Activated T-cell treated with anti-CD3 and anti-CD28 coated beads, Interleukin-2, amount 50 U/mL, for 1 hour (primary cell): ENCODE results near the gene NEK4.

Experiments
- DNase-seq: peaks from one replicate; pipeline ENCODE4 v3.0.0-alpha.2; 2020

Gene NEK4

DNA sequence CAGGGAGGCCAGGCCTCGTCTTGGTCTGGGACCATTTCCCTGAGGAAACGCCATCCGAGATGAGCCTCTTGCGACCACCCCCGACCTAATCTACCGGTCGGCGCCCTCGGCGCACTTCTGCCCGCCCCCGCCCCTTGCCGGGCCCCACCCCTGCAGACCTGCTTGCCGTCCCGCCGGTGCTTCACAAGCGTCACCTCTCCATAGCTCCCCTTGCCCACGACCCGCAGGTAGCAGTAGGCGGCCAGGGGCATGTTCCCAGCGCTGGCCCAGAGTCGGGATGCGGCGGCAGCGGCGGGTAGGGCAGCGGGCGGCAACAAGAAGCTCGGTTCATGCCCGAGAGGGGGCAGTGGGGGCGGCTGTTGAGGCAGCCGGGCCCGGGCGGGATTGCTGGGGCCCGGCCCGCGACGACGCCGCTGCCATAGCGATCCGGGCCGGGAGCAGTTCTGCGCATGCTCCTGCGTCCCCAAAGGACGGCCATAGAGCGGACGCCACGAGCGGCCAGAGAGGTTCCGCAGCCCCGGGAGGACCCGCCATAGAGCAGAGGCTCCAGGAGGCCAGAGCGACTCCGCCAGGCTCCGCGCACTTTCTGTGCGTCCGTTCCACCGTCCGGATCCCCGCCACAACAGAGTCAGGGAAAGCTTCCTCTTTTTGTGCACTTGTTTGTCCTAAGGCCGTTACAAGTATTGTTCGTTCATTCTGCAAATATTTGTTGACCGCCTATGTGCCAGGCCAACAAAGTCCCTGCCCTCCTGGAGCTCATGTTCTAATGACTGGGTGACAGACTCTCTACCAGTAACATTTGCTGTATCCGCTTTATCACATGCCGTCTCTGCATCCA is at the start of gene NEK4:
NEK4 (minus strand) TSS at position 445 of the 838 bp plus-strand sequence; CDS start at position 251, 194 bp downstream.
- peak; percentile 81 for DNase-seq

DNA sequence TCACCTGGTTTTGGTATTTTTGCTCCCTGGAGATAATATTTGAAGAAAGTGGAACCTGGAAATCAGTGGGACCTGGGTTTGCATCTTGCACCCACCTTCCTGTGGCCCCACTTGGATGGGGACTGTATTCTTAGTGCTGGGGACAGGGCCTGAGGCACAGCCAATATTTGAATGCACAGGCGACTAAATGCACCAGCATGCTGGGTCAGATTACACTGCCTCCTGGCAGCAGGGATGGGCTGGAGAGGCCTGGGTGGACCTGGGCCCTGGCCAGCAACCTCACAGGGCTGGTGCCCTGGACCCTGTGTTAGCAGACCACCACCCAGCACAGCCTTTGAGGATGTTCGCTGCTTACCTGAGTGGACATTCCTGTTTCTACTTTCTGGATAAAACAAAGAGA is 49.2 kb upstream of the NEK4 start:
- DNase-seq = no peak

DNA sequence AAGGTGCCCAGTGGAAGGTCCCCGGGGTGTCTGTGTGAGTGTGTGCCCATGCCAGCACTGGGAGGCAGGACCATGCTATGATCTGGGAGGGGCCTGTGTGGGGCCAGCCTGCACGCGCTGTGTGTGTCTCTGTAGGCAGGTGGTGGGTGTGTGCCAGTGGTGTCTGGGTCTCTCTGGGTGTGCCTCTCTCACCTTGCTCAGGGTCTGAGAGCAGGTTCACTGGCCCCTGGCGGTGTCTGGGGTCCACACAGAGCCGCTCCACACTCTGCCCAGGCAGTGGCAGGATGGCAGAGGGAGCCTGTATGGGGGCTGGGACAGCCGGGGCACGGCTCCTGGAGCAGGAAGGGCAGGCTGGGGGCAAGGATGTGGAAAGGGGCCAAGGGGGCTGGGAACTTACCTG is 47.1 kb upstream of the NEK4 start:
- no peak for DNase-seq

DNA sequence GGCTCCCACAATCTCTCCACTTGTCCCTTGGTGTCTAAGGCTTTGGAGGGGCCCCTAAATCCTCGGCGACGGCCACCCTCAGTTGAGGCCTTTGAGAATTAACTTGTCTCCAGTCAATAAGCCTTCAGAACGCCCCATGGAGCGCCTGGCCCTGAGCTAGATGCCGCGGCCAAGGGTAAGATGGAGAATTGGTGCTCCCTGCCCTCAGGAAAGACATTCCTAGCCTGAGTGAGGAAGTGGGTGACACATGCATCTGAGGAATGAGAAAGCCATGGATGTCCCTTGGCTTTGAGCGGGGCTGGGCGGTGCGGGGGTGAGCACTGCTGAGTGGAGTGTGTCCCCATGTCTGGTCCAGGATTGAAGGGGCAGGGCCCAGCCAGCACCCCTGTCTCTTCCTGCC is 46.5 kb upstream of the NEK4 start:
- no peak for DNase-seq

DNA sequence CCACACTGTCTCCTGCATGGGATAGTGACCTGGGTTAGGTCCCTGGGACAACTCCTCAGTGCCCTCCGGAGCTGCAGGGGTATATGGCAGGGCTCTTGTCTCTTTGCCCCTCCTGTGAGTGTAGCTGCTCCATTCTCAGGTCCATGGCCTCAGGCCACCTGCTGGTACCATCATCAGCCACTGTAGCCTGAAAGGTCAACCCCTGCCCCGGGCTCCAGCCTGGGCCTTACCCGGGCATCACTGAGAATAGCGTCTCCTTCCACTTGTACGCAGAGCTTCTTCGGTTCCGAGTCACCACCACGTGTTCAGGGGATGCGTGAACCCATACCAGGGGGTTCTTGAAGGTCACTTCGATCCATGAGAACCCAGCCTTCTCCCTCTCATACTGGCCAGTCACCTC is 45.9 kb upstream of the NEK4 start:
- DNase-seq = no peak

DNA sequence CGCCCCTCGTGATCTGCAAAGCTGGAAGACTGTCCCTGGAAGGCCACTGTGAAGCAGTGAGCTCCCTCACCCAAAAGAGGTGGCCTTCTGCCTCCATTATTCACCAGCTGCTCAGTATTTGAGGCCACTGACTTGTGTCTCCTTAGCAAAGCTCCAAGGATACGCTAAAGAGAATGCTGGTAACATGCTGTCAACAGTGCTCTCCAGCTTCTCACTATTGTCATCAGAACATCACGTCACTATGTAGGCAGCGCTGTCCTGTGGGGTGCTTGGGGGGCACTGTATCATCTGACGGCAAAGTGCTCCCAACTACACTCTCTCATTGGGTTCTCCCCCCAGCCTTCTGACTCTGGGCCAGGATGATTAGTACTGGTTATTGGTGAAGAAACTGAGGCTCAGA is 45.5 kb upstream of the NEK4 start:
- DNase-seq = no peak

DNA sequence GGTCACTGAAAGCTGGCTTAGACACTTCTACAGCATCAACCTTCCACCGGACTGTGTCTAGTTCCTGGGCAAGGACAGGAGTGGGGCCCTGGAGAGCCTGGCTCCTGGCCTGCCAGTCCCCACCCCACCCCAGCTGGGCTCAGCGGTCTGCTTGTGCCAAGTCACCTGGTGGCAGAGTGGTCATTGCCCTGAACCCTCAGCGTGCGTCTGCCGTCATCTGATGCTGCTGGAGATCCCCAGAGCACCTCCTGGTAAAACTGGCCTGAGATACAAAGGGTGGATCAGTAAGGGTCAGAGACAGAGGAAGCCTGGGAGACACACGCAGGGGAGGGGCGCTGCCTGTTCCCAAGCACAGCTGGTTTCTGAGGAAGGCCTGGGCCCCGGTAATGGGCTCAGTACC is 43.1 kb upstream of the NEK4 start:
- DNase-seq = no peak

DNA sequence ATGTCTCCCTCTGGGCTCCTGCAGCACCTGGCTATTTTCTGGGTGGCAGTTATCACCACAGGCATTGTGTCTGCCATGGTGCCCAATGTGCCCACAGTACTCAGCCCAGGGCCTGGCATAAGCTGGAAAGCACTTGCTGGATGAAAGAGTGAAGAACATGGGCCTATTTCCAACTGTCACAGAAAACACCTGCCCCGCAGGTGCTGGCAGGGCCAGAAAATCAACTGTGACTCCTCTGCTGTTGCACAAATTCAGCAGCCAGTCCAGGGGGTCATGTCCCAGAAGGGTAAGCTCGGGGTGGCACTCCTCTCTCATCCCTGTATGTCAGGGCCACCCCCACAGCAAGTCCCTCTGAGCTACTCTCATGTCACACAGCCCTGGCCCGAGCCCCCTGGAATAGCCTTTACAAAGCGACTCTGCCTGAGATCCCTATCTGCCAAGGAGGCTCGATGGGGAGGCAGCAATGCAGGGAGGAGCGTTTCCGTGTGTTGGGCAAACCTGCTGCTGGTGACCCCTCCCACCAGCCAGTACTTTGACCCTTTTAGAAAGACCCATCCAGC is 40.8 kb upstream of the NEK4 start:
- DNase-seq = no peak

DNA sequence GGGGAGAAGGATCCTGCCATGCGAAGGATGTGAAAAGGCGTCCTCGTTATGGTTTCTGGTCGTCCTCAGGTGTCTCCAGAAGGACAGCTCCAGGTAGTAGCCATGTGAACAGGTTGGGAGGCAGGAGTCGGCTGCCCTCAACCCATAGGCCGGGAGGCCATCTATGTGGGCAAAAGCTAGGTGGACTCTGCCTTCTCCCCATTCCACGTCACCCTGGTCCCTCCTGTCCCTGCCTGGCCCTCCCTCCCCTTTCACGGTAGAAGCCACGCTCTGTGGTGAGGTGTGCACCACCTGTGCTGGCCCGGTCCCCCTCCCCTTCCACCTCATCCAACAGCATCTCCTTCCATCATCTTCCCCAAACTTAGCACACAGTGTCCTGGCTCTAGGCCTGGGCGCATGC is 40.2 kb upstream of the NEK4 start:
- no peak for DNase-seq

DNA sequence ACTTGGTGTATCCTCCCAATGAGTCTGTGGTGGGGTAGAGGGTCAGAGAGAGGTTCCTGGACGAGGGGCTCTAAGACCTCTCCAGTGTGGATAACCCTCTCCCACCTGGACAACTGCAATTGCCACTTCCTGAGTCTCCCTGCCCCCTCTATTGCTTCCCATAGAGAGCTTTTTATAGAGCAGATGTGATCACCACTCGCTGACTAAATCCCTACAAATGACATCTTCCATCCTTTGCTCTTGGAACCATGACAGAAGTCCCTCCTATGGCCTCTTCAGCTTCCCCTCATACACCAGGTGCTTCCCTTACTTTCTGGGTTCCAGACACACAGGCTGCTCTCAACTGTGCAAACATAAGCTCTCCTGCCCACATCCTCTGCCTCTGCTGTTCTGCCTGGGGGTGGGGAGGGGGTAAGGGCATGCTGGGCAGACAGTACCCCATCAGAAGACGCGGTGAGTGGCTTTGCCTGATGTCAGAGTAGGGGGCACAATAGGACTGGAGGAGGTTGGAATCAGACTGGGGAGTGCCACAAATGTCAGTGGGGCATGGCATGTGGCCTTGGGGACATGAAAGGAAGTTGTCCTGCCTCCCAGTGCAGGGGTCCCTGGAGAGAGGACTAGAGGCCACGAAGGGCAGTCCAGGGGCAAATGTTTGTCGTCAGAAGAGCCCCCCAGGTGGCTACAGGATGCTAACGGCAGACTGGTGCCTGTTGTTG is 39.1 kb upstream of the NEK4 start:
- no peak for DNase-seq

DNA sequence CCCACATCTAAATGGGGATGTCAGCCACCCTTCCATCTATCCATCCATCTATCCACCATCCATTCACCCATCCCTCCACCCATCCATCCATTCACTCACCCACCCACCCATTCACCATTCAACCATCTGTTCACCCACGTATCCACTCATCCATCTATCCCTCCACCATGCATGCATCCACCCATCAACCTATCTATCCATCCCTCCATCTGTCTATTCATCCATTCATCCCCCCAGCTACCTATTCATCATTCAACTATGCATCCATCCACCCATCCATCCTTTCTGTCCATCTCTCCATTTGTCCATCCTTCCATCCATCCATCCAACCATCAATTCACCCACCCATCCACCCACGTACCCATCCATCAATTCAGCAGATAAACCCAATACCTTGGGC is 38.4 kb upstream of the NEK4 start:
- no peak for DNase-seq

DNA sequence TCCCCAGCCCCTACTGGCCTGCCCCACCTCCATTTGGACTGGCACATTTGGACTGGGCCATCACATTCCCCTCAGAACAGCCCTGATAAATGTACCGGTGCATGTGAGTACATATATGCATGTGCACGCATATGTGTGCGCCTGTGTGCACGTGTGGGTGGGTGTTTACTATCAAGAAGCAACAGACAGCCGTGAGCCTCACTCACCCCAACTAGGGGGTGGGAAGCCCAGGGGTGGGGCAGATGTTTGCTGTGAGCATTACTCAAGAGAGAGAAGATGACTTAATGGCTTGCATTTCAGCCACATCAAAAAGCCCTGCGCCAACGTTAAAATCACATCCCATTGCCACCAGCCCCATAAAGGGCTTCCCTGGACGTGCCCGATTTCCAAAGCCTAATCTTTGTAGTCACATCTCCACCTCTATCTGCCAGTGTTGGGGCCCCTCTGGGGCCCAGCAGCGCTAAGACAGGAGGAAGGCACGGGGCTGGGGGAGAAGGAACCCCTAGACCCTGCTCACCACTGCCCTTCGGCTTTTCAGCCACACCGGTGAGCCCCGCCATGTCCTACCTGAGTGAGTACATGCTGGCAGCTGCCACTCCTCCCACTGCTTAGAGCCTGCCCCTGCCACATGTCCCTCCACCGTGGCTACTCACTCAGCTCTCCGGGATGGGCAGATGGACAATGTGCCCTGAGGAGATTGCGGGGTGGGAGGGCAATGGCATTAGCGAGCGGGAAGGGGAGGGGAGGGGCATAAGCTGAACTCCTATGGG is 34.7 kb upstream of the NEK4 start:
- no peak for DNase-seq

DNA sequence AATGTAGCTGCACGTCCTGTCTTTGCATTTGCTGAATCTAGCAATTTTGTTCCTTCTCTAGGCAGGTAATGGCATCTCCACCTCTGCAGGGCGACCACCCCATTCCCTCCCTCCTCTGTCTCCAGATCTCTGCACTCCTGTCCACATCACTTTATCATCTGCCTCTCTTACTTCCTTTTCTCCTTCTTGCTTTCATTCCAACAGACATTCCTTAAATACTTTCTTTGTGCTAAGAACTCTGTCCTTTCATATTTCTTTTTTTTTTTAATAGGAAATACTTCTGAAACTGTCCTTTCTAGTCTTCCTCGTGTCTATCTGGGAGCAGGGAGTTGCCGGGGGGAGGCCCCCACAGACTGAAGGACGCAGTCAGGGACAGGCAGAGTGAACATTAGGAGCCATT is 31.1 kb upstream of the NEK4 start:
- no peak for DNase-seq

DNA sequence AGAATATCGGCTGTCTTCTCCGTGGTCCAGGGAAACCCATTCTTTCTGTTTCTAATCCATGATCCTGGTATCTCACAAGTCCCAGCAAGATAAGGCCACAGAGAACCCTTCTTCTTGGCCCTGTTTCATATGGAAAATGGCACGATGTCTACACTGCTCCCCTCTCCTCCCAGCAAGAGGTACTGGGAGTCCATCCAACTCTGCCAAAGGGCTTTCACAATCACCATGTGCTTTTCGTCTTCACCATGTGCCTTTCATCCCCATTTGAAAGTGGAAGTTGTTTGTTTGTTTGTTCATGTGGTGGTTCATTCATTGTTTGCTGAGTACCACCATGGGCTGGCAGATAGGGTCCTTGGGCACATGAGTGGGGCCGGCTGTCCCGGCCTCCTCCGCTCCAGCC is 29.3 kb upstream of the NEK4 start:
- no peak for DNase-seq

DNA sequence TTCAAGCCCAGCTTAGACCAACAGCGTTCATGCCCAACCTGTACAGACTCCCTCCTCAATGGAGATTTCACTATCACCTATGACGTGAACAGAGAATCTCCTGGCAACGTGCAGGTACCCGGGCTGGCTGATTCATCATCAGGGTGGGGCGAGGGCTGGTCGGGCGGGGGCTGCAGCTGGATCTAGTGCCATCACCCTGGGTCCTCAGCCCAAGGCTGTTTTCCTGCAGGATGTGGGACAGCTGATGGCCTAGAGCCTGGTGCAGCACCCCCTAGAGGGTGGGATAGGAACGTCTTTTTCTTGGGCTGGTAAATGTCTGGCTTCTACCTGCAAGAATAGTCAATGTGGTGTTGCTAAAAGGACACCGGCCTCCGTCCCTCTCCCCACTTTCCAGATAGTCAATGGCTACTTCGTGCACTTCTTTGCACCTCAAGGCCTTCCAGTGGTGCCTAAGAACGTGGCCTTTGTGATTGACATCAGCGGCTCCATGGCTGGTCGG is 28.3 kb upstream of the NEK4 start:
- no peak for DNase-seq

DNA sequence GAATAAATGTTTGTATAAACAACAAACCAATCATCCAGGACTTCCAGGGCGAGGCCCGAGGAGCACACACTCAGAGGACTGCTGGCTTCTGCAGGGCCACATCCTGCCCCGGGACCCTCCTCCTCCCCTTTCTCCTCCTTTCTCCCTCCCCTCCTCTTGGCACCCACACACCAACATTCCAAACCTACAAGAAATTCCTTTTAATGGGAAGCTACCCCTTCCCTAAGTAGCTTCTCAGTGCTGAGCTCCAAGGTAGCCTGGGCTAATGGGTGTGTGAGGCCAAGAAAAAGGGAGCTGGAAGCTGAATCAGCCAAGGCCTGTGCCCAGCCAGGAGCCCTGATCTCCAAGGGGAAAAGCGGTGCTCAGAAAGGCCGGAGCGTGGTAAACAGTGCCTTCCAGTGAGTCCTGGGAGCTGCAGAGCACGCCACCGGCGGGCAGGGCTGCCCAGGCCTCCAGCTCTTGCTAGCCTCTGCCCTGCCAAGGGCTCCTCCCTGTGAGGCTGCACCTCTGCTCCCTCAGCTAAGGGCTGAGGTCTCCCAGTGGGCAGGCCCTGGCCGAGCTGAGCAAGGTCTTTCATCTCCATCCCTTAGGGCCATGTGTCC is 27.7 kb upstream of the NEK4 start:
- DNase-seq = no peak

DNA sequence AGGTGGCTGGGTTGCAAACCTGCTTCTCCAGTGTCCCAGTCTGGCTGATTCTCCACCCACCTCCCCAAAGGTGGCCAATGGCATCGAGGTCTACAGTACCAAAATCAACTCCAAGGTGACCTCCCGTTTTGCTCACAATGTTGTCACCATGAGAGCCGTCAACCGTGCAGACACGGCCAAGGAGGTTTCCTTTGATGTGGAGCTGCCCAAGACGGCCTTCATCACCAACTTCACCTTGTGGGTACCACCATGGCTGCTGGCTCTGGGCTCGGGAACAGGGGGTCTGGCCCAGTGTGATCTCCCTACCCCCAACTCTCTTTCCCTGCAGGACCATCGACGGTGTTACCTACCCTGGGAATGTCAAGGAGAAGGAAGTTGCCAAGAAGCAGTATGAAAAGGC is 25.7 kb upstream of the NEK4 start:
- DNase-seq = no peak

DNA sequence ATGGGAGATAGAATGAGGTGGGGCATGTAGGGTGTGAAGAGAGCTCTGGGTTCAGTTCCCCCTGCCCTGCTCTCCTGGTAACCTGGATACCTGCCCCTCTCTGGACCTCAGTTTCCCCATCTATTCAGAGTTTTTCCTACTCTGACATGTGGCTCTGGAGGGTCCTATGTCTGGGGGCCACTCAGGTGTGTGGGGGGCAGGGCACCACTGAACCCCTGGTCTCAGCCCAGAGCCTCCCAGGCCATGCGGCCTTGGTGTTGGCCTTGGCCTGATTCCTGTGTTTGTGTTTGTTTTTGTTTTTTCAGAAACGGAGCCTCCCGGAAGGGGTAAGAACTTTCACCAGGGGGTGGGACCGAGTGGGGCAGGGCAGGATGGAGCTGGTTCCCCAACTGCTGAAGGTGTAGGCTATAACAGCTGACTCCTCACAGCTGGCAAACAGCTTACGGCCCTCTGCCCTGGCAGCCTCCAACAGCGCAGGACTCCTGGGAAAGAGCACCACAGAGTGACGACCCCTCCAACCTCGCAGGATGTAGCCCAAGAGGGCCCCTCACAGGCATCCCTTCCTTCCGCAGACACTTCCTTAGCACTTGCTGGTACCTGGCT is 24.7 kb upstream of the NEK4 start:
- DNase-seq = no peak

DNA sequence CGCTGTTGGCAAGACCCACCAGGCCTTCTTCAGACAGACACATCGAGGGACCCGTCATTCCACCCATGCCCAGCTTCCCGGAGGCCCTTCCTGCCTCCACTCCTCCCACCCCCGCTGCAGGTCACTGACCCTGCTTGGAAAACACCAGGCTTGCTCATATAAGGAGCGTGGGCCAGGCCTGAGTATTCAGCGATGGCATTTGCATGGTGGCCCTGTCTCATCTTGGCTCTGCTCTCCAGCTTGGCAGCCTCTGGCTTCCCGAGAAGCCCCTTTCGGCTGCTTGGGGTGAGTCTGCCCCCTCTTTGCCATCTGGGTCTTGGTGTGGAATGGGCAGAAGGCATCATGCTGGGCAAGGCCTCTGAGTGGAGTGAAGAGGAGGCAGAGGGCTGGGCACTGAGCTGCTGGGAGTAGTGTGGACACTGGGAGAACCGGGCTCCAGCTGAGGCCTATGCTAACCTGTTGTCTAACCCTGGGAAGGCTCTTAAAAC is 23.9 kb upstream of the NEK4 start, which contains the start of gene ITIH3:
ITIH3 (plus strand) TSS at position 185 of the 488 bp plus-strand sequence; CDS start at position 193, 8 bp downstream.
- DNase-seq = no peak

DNA sequence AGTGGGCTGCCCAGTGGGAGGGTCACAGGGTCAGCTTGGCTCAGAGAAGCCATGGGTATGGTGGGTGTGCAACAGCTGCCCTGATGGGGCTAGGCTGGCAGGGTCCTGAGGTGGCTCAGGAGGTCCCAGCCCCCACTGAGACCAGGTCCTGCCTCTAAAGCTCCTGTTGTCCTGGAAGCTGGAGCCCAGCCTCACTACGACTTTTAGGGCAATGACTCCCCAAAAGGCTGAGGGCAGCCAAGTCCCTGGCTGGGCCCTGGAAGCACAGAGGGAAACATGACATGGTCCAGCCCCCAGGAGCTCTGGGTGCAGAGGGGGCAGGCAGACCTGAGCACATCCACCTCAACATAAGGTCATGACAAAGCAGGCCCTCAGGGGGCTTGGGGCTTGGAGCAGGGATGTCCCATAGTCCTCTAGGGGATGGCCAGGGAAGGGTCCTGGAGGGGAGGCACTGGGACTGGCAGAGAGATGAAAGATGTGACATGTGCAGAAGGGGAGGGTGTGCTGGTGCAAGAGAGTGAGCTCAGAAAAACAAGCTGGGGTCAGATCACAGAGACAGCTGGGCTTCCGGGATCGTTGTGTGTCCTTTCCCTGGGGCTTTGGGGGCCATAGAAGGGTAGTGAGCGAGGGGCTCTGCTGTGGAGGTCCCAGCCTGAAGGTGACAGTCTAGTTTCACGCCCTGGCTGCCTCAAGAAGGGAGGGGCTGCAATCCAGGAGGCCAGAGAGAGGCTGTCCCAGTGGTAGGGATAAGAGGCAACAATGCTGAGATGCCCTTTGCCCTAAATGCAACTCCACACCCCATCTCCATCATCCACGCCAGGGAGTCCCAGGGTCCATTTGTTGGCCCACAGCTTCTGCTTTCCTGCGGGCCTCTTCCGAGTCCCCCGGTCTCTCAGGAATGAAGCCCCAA is 23.2 kb upstream of the NEK4 start:
- DNase-seq = no peak
